Breast epithelium (tissue), 3 donors: ENCODE measurements around the gene NUDT5.

Source experiments
- POLR2AphosphoS5 ChIP-seq, 3 donors: sonication (generic); formaldehyde crosslinking; IDR thresholded peaks; one replicate each; pipeline ENCODE4 v1.6.1; 2017; ENCODE audit warnings: antibody characterized with exemption in 3 of 3
- TF ChIP-seq, protein P1 (sequence below), 3 donors: fragments of 450-650 bp; IDR thresholded peaks; one replicate each; pipeline ENCODE4 v1.5.1; 2016 to 2017; ENCODE audit warnings: antibody characterized with exemption in 3 of 3, mild to moderate bottlenecking in 3 of 3, moderate library complexity in 3 of 3

DNA sequence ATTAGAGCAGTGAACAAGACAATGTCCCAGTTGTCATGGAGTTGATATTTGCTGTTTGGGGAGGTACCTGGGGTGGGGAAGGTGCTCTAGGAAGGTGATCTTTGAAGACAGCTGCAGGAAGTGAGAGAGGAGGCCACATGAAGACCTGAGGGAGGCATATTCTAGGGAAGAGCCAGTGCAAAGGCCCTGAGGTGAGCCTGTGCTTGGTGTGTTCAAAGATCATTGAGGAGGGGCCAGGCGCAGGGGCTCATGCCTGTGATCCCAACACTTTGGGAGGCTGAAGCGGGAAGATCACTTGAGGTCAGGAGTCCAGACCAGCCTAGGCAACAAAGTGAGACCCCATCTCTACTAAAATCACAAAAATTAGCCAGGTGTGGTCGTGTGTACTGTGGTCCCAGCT is 51.2 kb downstream of the NUDT5 start:
- TF ChIP-seq, protein P1, sequence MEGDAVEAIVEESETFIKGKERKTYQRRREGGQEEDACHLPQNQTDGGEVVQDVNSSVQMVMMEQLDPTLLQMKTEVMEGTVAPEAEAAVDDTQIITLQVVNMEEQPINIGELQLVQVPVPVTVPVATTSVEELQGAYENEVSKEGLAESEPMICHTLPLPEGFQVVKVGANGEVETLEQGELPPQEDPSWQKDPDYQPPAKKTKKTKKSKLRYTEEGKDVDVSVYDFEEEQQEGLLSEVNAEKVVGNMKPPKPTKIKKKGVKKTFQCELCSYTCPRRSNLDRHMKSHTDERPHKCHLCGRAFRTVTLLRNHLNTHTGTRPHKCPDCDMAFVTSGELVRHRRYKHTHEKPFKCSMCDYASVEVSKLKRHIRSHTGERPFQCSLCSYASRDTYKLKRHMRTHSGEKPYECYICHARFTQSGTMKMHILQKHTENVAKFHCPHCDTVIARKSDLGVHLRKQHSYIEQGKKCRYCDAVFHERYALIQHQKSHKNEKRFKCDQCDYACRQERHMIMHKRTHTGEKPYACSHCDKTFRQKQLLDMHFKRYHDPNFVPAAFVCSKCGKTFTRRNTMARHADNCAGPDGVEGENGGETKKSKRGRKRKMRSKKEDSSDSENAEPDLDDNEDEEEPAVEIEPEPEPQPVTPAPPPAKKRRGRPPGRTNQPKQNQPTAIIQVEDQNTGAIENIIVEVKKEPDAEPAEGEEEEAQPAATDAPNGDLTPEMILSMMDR (IDR thresholded peaks at IDR 0.05), result no peak
- no peak for TF ChIP-seq POLR2AphosphoS5 (IDR thresholded peaks at IDR 0.05)
